PC-3 (cell line): ENCODE measurements around the gene P2RX1.

Source experiments
- CTCF ChIP-seq: fragments of 300-600 bp; sonication (generic); conservative IDR thresholded peaks from 2 replicates; pipeline ENCODE4 v1.5.1; 2017; ENCODE audit warnings: antibody characterized with exemption, low read depth, mild to moderate bottlenecking, low read length
- EZH2 ChIP-seq: fragments of 300-600 bp; sonication (generic); IDR thresholded peaks from one replicate; pipeline ENCODE4 v1.6.1; 2017; ENCODE audit warnings: antibody characterized with exemption, mild to moderate bottlenecking, low read length; ENCODE audit not compliant: unreplicated experiment
- EZH2phosphoT487 ChIP-seq: fragments of 300-600 bp; sonication (generic); IDR thresholded peaks from 2 replicates; pipeline ENCODE4 v1.6.1; 2018; ENCODE audit warnings: mild to moderate bottlenecking, antibody characterized with exemption, low read length, borderline replicate concordance

DNA sequence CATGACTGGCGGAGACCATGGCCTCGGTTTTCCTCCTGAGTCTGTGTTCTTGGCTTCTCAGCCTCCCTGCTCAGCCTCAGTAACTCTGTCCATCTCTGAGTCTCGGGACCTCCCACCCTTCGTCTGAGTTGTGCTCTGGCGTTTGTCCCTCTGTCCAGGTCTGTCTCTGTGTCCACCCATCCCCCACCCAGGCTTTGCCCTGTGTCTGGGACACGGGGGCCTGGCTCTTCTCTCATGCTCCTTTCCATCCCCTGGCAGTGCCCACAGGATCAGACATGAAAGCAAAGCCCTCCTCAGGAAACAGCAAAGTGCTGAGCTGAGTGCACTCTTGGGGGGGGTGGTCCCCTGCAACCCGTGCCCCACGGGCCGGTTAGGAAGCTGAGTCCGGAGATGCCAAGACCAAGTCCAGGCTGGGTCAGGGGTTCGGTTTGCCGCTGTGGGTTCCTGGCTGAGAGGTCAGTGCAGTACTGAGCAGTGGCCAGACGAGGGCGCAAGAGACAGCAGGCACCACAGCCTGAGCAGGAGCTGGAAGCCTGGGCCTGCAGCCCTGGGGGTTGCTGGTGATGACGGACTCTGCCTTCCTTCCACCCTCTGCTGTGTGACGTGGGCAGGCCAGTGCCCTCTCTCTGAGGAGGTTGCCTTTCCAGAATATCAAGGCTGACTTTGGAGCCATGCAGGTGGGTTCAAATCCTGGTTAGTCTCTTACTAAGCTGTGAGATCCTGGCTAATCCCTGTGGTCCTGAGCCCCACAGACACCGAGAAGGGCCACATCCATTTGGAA, 2.5 kb downstream of the P2RX1 start:
- peak; percentile 83 for TF ChIP-seq CTCF
- TF ChIP-seq EZH2, result no peak
- no peak for TF ChIP-seq EZH2phosphoT487
